ENCODE data around the gene EFNA2.

The EFNA2 gene

GRCh38 chr19:1260749-1261537 is 24.7 kb upstream of the EFNA2 start:
- peak; percentile 95 for DNase-seq (ENCODE audit: low read depth)

GRCh38 chr19:1261538-1261797 is 24.2 kb upstream of the EFNA2 start:
- no peak for DNase-seq (ENCODE audit: low read depth)

GRCh38 chr19:1261798-1262622 is 23.7 kb upstream of the EFNA2 start:
- no peak for DNase-seq (ENCODE audit: low read depth)

GRCh38 chr19:1262623-1263123 is 23.0 kb upstream of the EFNA2 start:
- DNase-seq (ENCODE audit: low read depth) = no peak

GRCh38 chr19:1263188-1263587 is 22.5 kb upstream of the EFNA2 start:
- DNase-seq (ENCODE audit: low read depth) = no peak

GRCh38 chr19:1264801-1265614 is 20.7 kb upstream of the EFNA2 start:
- DNase-seq (ENCODE audit: low read depth) = no peak

GRCh38 chr19:1265615-1266128 is 20.0 kb upstream of the EFNA2 start:
- DNase-seq (ENCODE audit: low read depth) = no peak

- DNase-seq (ENCODE audit: low read depth) = no peak
Observed at GRCh38 chr19:1266129-1266915, 19.4 kb upstream of the EFNA2 start.

GRCh38 chr19:1266916-1267476 is 18.7 kb upstream of the EFNA2 start:
- no peak for DNase-seq (ENCODE audit: low read depth)

- no peak for DNase-seq (ENCODE audit: low read depth)
Observed at GRCh38 chr19:1267477-1268225, 18.0 kb upstream of the EFNA2 start.

- DNase-seq (ENCODE audit: low read depth) = no peak
Observed at GRCh38 chr19:1268226-1269064, 17.2 kb upstream of the EFNA2 start.

GRCh38 chr19:1269065-1269477 is 16.6 kb upstream of the EFNA2 start, which contains the start of gene CIRBP:
Gene CIRBP (plus strand): TSS chr19:1269332. CDS start chr19:1270934, 1,602 bp downstream.
- DNase-seq (ENCODE audit: low read depth) = peak; percentile 99

GRCh38 chr19:1269478-1270212 is 16.0 kb upstream of the EFNA2 start:
- DNase-seq (ENCODE audit: low read depth) = no peak

- DNase-seq (ENCODE audit: low read depth) = no peak
Observed at GRCh38 chr19:1270213-1270853, 15.3 kb upstream of the EFNA2 start.

- no peak for DNase-seq (ENCODE audit: low read depth)
Observed at GRCh38 chr19:1270854-1271527, 14.7 kb upstream of the EFNA2 start.

- DNase-seq (ENCODE audit: low read depth) = no peak
Observed at GRCh38 chr19:1271528-1272422, 13.9 kb upstream of the EFNA2 start.
